G401 (cell line): ENCODE measurements around the gene UTF1. TPM values are rescaled to one million over a fixed set of nuclear protein-coding genes. Genes with fewer than 3 reads are reported as not detected.

Source experiments
- DNase-seq: peaks from one replicate; pipeline ENCODE4 v3.0.0-alpha.2; 2015; ENCODE audit warnings: low spot score
- in situ Hi-C: cut with HindIII; loops from 2 replicates; pipeline ENCODE4 v1.10.0; 2016; ENCODE audit warnings: low sequenced_read_pairs, mixed read lengths
- total RNA-seq: library from RNA; depleted of rRNA; stranded (reverse); fragments of >200 nt; shearing (Covaris generic); gene quantifications from 2 replicates; pipeline ENCODE4 v1.2.3, GENCODE V29; 2014

The UTF1 gene
- total RNA-seq, 1 experiment from 2014 or later, result not detected

DNA sequence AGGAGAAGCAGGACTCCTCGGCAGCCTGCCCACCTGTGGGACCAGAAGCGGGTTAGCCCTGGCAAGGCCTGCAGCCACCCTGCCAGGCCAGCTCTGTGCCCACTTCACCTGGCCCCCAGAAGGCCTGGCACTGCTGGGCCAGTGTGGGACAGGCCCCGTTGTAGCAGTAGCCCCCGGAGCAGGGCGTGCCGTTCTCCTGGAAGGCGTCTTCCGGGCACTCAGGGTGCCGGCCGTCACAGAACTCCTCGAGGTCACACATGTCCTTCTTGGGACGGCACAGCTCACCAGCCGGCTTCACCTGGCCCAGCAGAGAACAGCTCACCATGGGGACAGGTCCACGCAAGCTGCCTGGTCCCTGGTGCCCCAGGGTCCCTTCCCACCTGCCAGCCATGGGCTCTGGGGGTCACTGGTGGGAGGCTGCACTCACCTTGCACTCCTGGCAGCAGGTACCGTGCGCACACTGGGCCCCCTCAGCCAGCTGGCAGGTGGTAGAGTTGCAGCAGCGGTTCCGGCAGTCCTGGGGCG is 40.8 kb downstream of the UTF1 start:
- in situ Hi-C loops, result no loop called here
- no peak for DNase-seq

DNA sequence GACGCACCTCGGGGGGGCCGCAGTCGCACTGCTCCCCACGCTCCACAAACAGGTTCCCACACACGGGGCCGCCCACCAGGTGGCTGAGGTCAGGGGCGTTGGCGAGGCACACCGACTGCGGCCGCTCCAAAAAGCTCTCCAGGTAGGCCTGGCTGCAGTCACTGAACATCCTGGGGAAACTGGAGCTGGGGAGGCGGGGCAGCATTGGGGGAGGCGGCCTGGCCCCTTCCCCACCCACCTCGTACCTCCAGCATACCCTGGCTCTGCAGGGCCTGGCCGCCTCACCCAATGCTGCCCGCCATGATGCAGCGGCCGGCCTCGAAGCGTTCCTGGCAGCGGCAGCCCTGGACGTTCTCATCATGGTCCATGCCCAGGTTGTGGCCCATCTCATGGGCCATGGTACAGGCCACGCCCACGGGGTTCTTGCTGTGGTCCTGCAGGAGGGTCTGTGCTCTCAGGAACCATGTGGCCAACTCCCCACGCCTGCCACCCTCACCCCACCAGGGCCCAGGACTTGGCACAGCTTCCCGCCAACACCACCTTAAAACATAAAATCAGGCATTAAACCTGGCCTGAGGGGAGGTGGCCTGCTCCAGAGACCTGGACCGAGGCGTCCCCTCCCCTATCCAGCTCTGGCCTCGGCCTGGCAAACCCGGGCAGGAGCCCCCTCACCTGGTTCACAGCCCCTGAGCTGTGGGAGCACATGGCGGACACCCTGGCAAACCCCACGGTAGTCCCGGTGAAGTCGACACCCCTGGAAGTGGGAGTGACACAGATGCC is 41.7 kb downstream of the UTF1 start:
- in situ Hi-C loops, result no loop called here
- DNase-seq, result no peak

DNA sequence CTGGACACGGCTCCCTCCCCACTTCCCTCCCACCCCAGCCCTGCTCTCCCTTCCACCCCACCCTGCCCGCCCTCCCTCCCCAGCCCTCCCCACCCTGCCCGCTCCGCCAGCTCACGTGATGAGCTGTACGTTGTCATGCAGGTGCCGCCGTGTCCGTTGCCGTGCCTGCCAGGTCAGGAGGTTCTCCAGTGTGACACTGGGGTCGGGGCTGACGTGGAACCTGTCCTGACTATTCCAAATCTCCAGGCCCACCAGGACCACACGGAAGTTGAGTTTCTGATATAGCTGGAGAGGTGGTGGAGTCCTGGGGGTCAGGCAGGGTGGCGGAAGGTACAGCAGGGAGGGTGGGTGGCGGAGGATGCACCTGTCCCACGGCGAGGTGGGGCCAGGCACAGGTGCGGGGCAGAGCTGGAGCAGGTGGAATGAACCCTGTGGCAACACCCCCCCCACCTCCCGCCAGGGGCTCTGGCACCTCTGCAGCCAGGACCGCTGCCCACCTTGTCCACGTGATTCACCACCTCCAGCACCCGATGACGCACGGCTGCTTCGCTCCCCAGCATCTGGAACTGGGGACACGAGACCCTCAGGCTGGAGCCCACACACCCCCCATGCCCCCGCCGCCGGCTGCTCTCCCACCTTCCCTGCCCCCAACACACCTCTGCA is 42.4 kb downstream of the UTF1 start:
- in situ Hi-C loops, result no loop called here
- DNase-seq, result no peak

GRCh38 chr10:133272964-133273420 is 43.0 kb downstream of the UTF1 start:
- DNase-seq, result no peak
- in situ Hi-C loops, result no loop called here

GRCh38 chr10:133273534-133274143 is 43.6 kb downstream of the UTF1 start:
- DNase-seq, result no peak
- in situ Hi-C loops, result no loop called here

GRCh38 chr10:133274751-133275683 is 45.0 kb downstream of the UTF1 start:
- in situ Hi-C loops, result no loop called here
- no peak for DNase-seq

- in situ Hi-C loops, result no loop called here
- no peak for DNase-seq
Measured at GRCh38 chr10:133275684-133276092, 45.7 kb downstream of the UTF1 start.

DNA sequence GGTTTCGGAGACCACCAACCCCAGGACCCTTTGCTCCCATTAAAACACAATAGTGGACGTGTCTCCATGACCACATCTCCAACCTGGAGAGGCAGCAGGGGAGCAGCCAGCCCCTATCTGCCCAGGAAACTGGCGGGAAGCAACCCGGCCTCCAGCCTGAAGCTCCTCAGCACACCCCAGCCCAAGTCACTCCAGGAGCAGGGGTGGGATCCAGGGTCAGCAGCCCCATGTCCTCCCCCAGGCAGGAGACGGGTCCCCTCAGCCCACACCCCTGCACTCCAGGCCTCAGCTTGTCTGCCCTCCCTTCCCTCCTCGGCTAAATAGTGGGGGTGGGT is 46.0 kb downstream of the UTF1 start:
- no peak for DNase-seq
- in situ Hi-C loops, result no loop called here

GRCh38 chr10:133276435-133277201 is 46.6 kb downstream of the UTF1 start, which contains the start of gene ADAM8:
Gene ADAM8, minus strand, starts transcription at chr10:133276868. Its CDS starts 51 bp downstream, at chr10:133276817.
- no peak for DNase-seq
- in situ Hi-C loops, result no loop called here

- in situ Hi-C loops, result no loop called here
- DNase-seq, result no peak
Measured at GRCh38 chr10:133277277-133277992, 47.4 kb downstream of the UTF1 start.

- DNase-seq, result no peak
- in situ Hi-C loops, result no loop called here
Measured at GRCh38 chr10:133277993-133278576, 48.1 kb downstream of the UTF1 start.

- DNase-seq, result no peak
- in situ Hi-C loops, result no loop called here
Measured at GRCh38 chr10:133278577-133279265, 48.7 kb downstream of the UTF1 start.

GRCh38 chr10:133279326-133280226 is 49.6 kb downstream of the UTF1 start:
- in situ Hi-C loops, result no loop called here

GRCh38 chr10:133280391-133281059 is 50.5 kb downstream of the UTF1 start:
- DNase-seq, result no peak
- in situ Hi-C loops, result no loop called here

More at GRCh38 chr10:133279326-133280226, 49.6 kb downstream of the UTF1 start:
- DNase-seq, result no peak

DNA sequence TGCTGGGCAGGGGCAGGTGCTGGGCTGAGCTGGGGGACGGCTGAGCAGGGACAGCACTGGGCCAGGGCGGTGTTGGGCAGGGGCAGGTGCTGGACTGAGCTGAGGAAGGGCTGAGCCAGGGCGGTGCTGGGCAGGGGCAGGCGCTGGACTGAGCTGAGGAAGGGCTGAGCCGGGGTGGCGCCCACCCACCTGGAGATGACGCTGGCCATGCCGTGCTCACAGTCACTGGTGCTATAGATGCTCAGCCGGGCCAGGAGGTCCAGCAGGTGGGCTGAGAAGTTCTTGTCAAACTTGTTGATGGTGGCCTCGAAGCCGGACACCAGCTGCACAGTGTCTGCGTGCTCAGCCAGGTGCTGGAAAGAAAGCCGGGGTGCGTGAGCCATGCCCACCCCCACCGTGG is 51.1 kb downstream of the UTF1 start:
- in situ Hi-C loops, result no loop called here
- no peak for DNase-seq
